ENCODE measurements around the gene PLEKHO1.
A peak's percentile ranks its signal among the peaks of the same experiment; 100 is the strongest.
"Not testable (repeated sequence)": the region's sequence is repeated elsewhere in the genome, so short reads cannot be mapped to it uniquely, and the experiment has no call there.

The PLEKHO1 gene

DNA sequence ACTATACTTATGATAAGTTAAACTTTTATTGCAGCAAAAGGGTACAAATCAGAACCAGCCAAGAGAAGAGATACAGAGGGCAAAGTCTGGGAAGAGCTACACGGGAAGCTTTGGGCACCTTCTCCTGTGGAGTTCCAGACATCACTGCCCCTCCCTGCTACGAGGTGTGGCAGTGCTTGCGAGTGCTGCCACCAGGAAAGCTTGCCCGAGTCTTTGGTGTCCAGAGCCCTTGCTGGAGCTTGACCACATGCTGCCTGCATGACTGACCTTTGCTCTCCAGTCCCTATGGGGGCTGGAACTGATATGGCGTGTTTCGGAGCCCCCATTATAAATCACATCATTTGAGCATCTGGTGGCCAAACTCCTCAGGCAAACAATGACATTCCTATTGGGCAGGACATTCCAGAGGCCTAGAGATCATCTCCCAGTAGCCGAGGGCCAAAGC, 23.4 kb downstream of the PLEKHO1 start:
- DNase-seq (ENCODE audit: low read depth): no peak

DNA sequence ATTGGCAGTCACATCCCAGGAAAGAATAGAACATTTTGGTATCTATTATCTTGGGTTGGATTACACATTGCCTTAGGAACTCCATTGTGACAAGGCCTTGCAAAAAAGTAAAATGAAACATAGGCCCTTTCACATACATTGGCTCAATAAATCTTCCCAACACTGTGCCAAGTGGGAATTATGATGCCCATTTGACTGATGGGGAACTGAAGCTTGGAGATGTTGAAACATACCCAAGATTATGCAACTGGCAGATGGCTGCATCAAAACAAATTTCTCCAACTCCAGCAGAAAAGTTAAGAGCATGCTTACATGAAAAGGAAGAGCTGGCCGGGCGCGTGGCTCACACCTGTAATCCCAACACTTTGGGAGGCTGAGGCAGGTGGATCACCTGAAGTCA, 26.9 kb downstream of the PLEKHO1 start:
- no peak for DNase-seq (ENCODE audit: low read depth)

DNA sequence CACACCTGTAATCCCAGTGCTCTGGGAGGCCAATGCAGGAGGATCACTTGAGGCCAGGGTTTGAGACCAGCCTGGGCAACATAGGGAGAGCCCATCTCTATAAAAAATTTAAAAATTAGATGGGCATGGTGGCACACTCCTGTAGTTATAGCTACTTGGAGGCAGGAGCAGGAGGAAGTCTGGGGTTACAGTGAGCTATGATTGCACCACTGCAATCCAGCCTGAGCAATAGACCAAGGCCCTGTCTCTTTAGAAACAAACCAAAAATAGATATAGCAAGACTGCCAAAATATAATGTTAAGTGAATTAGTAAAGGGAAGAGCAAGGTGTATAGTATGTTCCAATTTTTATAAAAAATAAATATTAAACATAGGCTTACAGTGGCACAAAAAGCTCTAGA, 28.8 kb downstream of the PLEKHO1 start:
- DNase-seq (ENCODE audit: low read depth): no peak

DNA sequence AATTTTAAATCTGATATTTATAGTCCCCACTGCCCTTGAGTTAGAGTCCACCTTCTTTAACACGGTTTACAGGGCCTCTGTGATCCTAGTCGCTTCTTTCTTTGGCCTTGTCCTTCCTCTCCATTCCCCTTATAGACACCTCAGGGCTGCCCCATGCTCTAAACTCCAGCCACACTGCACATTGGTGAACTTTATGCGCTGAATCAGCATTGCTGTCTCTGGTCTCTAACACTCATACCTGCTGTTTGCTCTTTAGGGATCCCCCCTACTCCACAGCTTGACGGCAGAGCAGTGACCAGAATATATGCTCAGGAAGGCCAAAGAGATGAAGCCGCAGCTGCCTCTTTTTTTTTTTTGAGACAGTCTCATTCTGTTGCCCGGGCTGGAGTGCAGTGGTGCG, 30.2 kb downstream of the PLEKHO1 start:
- DNase-seq (ENCODE audit: low read depth): no peak

DNA sequence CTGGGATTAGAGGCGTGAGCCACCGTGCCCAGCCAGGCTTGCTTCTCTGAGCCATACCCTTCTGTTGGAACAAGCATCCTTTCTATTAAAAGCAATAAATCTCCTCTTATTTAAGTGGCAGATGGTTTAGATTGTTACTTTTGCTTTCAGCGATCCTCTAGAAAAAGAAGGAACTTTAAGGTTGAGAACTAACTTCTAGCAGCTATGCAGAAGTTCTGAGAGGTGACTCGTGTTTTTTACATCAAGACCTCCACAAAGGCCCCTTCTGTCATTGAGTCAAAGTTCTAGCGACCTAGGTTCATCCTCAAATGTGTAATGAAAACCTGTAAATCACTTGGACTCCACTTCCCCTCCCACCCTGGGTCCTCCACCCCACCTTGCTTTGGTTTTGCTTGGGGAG, 30.8 kb downstream of the PLEKHO1 start:
- no peak for DNase-seq (ENCODE audit: low read depth)

DNA sequence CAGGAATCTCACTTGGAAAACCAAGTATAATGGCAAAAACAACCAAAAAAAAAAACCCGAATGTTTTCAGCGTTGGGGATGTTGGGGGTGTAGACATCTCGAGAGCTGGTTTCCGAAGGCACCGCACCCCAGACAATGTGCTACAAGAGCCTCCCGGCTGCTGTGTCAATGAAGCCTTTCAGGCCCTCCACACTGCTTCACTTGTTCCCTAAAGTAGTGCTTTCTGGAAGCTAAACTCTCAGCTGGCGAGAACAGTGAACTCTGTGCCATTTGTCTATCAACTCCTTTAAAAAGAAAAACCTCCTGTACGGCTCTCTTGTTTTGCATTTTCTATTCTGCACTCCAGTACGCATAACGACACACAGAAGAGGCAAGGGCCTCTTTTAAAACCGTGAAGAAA, 32.5 kb downstream of the PLEKHO1 start:
- DNase-seq (ENCODE audit: low read depth): no peak

DNA sequence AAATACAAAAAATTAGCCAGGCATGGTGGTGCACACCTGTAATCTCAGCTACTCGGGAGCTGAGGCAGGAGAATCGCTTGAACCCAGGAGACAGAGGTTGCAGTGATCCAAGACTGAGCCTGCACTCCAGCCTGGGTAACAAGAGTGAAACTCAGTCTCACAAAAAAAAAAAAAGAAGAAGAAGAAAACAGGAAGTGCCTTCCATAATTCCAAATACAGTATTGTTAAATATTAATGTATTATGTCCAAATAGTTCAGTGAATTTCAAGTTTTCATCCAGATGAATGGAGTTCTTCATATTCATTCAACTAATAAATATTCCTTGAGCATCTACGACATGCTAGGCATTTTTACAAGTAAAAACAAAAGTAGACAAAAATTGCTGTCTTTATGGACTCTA, 33.3 kb downstream of the PLEKHO1 start:
- DNase-seq (ENCODE audit: low read depth): no peak

DNA sequence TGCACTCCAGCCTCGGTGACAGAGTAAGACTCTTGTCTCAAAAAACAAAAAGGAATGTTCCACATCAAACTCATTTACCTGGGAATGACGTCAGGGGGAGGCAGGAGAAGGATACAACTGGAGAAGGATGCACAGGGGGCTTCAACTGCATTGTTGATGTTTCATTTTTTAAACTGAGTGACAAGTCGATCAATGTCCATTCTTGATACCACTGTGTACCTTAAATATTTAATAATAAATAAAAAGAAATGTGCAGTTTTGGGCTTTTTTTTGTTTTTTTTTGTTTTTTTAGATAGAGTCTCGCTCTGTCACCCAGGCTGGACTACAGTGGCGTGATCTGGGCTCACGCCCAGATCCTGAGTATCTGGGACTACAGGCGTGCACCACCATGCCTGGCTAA, 35.8 kb downstream of the PLEKHO1 start:
- DNase-seq (ENCODE audit: low read depth): no peak

DNA sequence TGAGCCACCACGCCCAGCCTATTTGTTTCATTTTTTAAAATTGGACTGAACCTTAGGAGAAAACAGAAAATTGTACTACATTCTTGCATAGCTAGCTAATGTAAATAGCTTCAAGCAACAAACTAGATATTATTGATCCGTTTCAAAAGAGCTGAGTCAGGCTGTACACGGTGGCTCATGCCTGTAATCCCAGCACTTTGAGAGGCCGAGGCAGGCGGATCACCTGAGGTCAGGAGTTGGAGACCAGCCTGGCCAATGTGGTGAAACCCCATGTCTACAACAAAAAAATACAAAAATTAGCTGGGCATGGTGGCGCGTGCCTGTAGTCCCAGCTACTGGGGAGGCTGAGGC, 36.7 kb downstream of the PLEKHO1 start:
- DNase-seq (ENCODE audit: low read depth): peak; percentile 25

DNA sequence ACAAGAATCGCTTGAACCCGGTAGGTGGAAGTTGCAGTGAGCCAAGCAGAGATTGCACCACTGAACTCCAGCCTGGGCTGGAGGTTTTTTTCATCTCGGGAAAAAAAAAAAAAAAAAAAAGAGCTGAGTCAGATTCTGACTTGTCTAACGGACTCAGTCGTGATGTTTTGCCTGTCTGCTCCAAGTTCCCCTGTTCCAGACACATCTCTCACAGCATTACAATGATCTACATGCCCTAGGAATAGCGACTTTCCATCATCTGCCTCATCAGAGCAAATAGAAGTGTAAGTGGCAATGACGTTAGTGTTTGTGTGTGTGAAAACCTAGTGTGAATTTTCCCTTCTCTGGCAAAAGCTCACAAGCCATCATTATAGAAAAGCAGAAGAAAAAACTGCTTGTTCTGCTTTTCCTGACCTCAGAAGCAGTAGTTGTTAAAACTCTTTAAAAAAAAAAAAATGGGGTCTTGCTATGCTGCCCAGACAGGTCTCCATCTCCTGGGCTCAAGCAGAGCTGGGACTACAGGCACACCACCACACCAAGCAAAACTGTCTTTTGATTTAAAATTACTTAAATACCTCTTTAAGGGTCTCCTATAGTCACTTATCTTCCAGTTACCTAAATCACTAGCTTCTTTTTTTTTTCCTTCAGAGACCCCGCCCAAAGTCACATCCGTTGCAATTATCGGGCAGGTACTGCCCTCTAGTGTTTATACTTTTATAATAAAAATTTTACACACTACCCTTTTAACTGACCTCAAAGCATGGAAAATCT, 37.3 kb downstream of the PLEKHO1 start:
- DNase-seq (ENCODE audit: low read depth): peak; percentile 75

DNA sequence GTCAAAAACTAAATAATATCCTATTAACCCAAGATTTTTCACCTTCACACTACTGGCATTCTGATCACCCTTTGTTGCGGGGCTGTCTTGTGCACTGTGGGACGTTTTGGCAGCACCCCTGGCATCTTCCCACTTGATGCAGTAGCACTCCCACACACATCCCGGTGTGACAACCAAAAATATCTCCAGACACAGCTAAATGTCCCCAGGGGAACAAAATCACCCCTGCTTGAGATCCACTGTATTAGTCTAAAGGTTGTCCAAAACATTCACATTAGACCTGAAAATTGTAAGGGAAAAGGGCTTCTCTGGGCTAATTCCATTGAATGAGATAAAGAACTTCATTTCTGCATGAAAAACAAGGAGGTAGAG, 37.8 kb downstream of the PLEKHO1 start:
- no peak for DNase-seq (ENCODE audit: low read depth)

DNA sequence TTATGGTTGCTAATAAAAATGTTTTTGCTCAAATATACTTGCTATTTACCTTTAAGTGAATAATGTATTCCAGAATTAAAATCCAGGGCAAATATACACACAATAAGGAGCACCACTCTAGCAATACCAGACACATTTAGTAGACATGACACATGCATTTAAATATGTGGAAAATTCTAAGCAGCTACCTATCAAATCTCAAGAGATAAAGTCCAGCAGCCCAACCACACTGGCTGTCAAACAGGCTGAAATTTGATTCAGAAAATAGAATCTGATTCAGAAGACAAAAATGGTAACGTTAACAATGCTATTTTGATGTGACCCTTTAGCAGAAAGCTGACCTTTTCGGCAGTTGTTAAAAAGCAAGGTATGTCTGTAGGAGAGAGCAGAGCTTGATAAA, 42.3 kb downstream of the PLEKHO1 start:
- DNase-seq (ENCODE audit: low read depth): peak; percentile 92

DNA sequence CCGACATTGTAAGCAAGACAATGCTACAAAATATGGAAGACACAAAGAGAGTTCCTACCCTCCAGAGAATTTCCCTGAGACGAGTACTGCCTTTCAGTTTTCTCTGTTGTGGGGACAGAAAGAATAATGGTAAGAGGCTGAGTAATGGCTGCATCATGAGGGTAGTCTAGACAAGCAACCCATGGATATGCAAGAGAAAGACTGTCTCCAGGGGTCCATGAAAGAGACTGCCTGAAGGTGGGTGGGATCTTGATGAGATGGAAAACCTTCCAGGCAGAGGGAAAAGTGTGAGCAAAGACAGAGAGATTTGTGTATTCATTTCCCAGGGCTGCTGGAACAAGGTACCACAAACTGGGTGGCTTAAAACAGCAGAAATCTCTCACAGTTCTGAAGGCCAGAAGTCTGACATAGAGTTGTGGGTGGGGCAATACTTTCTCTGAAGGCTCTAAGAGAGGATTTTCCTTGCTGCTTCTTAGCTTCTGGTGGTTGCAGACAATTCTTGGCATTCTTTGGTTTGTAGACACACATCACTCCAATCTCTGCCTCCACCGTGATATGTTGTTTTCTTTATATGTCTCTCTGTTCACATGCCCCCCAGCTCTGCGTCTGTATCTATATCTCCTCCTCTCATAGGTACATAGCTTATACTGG, 44.8 kb downstream of the PLEKHO1 start:
- peak; percentile 95 for DNase-seq (ENCODE audit: low read depth)

DNA sequence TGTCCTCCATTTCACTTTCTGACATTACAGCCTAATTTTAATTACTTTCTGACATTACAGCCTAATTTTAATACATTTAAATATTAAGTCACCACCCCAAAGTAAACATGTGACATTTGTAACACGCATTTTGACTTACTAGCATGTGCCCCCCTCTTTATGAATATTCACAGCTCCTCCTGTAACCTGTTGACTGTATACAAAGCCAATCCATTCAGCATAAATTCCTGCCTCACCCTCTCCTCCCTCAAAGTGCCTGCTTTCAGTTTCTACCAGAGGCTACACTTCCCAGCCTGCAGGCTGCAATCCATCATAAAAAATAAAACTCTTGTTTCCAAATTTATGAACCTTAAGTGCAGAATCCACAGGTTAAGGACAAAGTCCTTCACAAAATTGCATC, 46.7 kb downstream of the PLEKHO1 start:
- DNase-seq (ENCODE audit: low read depth): no peak

DNA sequence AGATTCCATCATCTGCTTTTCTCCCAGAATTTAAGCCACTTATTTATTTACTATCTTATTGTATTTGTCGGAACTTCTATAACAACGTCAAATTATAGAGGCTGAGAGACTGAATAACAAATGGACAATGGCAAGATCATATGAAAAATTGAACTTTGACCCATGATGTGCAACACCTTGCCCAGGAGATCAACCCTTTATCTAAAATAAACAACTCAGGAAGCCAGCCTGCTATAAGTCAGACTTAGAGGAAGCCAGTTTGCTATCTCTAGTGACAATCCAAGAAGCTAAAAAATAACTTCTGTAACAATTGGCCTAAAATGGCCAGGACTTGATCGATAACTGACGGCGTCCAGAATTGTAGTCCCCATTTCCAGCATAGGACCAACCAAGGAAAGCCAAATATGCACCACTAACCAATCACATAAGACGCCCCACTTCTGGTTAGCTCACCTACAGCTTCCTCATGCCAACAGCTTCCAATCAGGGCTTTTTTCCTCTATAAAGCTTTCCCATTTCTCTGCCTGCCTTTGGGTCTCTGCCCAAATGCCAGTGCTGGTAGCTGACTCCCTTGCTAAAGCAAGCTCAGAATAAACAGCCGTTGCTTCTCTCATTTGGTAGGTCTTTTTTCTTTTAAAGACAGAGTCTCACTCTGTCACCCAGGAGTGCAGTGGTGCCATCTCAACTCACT, 57.7 kb downstream of the PLEKHO1 start:
- DNase-seq (ENCODE audit: low read depth): no peak

DNA sequence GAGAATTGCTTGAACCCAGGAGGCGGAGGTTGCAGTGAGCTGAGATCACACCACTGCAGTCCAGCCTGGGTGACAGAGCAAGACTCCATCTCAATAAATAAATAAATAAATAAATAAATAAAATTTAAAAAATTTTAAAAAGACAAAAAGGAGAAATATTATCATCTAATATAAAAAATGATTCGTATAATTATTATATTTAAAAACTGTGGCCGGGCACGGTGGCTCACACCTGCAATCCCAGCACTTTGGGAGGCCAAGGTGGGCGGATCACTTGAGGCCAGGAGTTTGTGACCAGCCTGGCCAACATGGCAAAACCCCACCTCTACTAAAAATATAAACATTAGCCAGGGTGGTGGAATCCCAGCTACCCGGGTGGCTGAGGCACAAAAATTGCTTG, 58.7 kb downstream of the PLEKHO1 start:
- not testable (repeated sequence) for DNase-seq (ENCODE audit: low read depth)

All from iris pigment epithelial cell (primary cell).